ENCODE results near the gene FAR2. TPM values are rescaled to one million over a fixed set of nuclear protein-coding genes. Genes with fewer than 3 reads are reported as not detected.
A peak's percentile ranks its signal among the peaks of the same experiment; 100 is the strongest.
"Not testable (repeated sequence)": the region's sequence is repeated elsewhere in the genome, so short reads cannot be mapped to it uniquely, and the experiment has no call there.

Gene FAR2
- total RNA-seq, 6 experiments from 2014 or later: 0.17 to 14.0 (median 8.5) TPM

GRCh38 chr12:29133680-29134079 lies 15.4 kb upstream of the FAR2 start:
- peaks cover 39% of the 10 kb centered on the region; the same call in 1 of the 2 replicates for H3K4me1 Mint-ChIP-seq (ENCODE audit: low read depth)
- H3K27ac Mint-ChIP-seq: peak overlapping the region; percentile 45; the same call in 1 of the 2 replicates
- H3K27me3 Mint-ChIP-seq (ENCODE audit: insufficient read depth): no peaks in the 10 kb centered on the region; the same call in 1 of the 2 replicates
- TF ChIP-seq CTCF (IDR thresholded peaks at IDR 0.05): no peak
- peaks cover 5% of the 10 kb centered on the region for H3K36me3 Mint-ChIP-seq (ENCODE audit: low read depth)
- no peak for DNase-seq
- no peak overlapping the region for H3K4me3 Mint-ChIP-seq
- peaks cover 31% of the 10 kb centered on the region for H3K9me3 Mint-ChIP-seq

GRCh38 chr12:29138256-29138655 lies 10.8 kb upstream of the FAR2 start:
- H3K27me3 Mint-ChIP-seq (ENCODE audit: insufficient read depth); H3K36me3 Mint-ChIP-seq (ENCODE audit: low read depth); DNase-seq; H3K27ac Mint-ChIP-seq: not testable (repeated sequence)
- Mint-ChIP-seq H3K9me3 (peaks cover 43% of the 10 kb centered on the region), H3K4me3 (peak overlapping the region; percentile 47; the same call in 1 of the 2 replicates), H3K4me1 (ENCODE audit: low read depth) (peaks cover 37% of the 10 kb centered on the region; the same call in 1 of the 2 replicates)

GRCh38 chr12:29138855-29139254 lies 10.2 kb upstream of the FAR2 start:
- peaks cover 31% of the 10 kb centered on the region; the same call in 1 of the 2 replicates for H3K4me1 Mint-ChIP-seq (ENCODE audit: low read depth)
- not testable (repeated sequence) for DNase-seq; H3K27me3 Mint-ChIP-seq (ENCODE audit: insufficient read depth); H3K36me3 Mint-ChIP-seq (ENCODE audit: low read depth); H3K27ac Mint-ChIP-seq
- H3K4me3 Mint-ChIP-seq: peak overlapping the region; percentile 47; the same call in 1 of the 2 replicates
- H3K9me3 Mint-ChIP-seq: peaks cover 45% of the 10 kb centered on the region

- H3K27ac Mint-ChIP-seq: no peak overlapping the region
- no peak for DNase-seq
- peaks cover 11% of the 10 kb centered on the region; the same call in 1 of the 2 replicates for H3K9me3 Mint-ChIP-seq
- no peak for TF ChIP-seq CTCF (IDR thresholded peaks at IDR 0.05)
- H3K4me3 Mint-ChIP-seq: no peak overlapping the region
- H3K27me3 Mint-ChIP-seq (ENCODE audit: insufficient read depth): peaks cover 10% of the 10 kb centered on the region
- H3K4me1 Mint-ChIP-seq (ENCODE audit: low read depth): peaks cover 12% of the 10 kb centered on the region
- no peaks in the 10 kb centered on the region for H3K36me3 Mint-ChIP-seq (ENCODE audit: low read depth)
Measured at GRCh38 chr12:29145372-29146170, 3.5 kb upstream of the FAR2 start.

- DNase-seq: no peak
- no peak for TF ChIP-seq CTCF (IDR thresholded peaks at IDR 0.05)
- Mint-ChIP-seq H3K36me3 (ENCODE audit: low read depth) (no peaks in the 10 kb centered on the region), H3K27me3 (ENCODE audit: insufficient read depth) (peaks cover 10% of the 10 kb centered on the region), H3K4me3 (no peak overlapping the region), H3K9me3 (peaks cover 11% of the 10 kb centered on the region; the same call in 1 of the 2 replicates), H3K4me1 (ENCODE audit: low read depth) (peaks cover 12% of the 10 kb centered on the region), H3K27ac (no peak overlapping the region)
Measured at GRCh38 chr12:29146196-29146595, 2.9 kb upstream of the FAR2 start.

GRCh38 chr12:29147731-29148595 lies 1.1 kb upstream of the FAR2 start:
- peaks cover 12% of the 10 kb centered on the region for H3K4me1 Mint-ChIP-seq (ENCODE audit: low read depth)
- H3K27ac Mint-ChIP-seq: peak overlapping the region; percentile 79; the same call in 1 of the 2 replicates
- TF ChIP-seq CTCF (IDR thresholded peaks at IDR 0.05): no peak
- peaks cover 10% of the 10 kb centered on the region for H3K27me3 Mint-ChIP-seq (ENCODE audit: insufficient read depth)
- no peak for DNase-seq
- H3K4me3 Mint-ChIP-seq: peak overlapping the region; percentile 86
- peaks cover 11% of the 10 kb centered on the region; the same call in 1 of the 2 replicates for H3K9me3 Mint-ChIP-seq
- no peaks in the 10 kb centered on the region for H3K36me3 Mint-ChIP-seq (ENCODE audit: low read depth)

Measured in HFFc6 (cell line).